ENCODE measurements around the gene ABCF3. TPM values are rescaled to one million over a fixed set of nuclear protein-coding genes. Genes with fewer than 3 reads are reported as not detected.

Gene ABCF3
- total and polyA plus RNA-seq, 2 experiments from 2014 or later, result 47.8 to 59.1 TPM

- Histone ChIP-seq H3K4me2 (ENCODE audit: unreplicated experiment) (no peak overlapping the region), H3K9me3 (ENCODE audit: low read depth) (no peaks in the 10 kb centered on the region), H3K36me3 (ENCODE audit: low read depth) (no peaks in the 10 kb centered on the region), H4K20me1 (ENCODE audit: insufficient read depth) (no peaks in the 10 kb centered on the region), H3K9ac (no peak overlapping the region), H3F3A (ENCODE audit: insufficient read depth) (no peaks in the 10 kb centered on the region), H3K27ac (no peak overlapping the region), H3K4me1 (ENCODE audit: insufficient read depth) (no peaks in the 10 kb centered on the region), H3K79me2 (ENCODE audit: insufficient read depth) (no peaks in the 10 kb centered on the region), H3K27me3 (replicated peaks; ENCODE audit: insufficient read depth) (peaks cover 20% of the 10 kb centered on the region), H2AFZ (no peak overlapping the region), H3K4me3 (no peak overlapping the region), H3K9me2 (ENCODE audit: insufficient read depth) (no peaks in the 10 kb centered on the region)
- WGBS, 2 experiments (ENCODE audit: low coverage in 1 of 2, low lambda C conversion rate in 2 of 2, missing lambda C conversion rate in 2 of 2), result 78 to 80% methylated on average over 18 to 19 of the region's 19 CpGs
- in situ Hi-C loops (cut with MboI), result no loop called here
- DNase-seq, result no peak
- no peak for TF ChIP-seq EZH2 (IDR thresholded peaks at IDR 0.05; ENCODE audit: insufficient read depth, poor library complexity, severe bottlenecking)
- no peak for TF ChIP-seq EZH2phosphoT487 (IDR thresholded peaks at IDR 0.05; ENCODE audit: insufficient read depth, low read depth)
Observed at GRCh38 chr3:184234671-184235380, 48.8 kb downstream of the ABCF3 start.

DNA sequence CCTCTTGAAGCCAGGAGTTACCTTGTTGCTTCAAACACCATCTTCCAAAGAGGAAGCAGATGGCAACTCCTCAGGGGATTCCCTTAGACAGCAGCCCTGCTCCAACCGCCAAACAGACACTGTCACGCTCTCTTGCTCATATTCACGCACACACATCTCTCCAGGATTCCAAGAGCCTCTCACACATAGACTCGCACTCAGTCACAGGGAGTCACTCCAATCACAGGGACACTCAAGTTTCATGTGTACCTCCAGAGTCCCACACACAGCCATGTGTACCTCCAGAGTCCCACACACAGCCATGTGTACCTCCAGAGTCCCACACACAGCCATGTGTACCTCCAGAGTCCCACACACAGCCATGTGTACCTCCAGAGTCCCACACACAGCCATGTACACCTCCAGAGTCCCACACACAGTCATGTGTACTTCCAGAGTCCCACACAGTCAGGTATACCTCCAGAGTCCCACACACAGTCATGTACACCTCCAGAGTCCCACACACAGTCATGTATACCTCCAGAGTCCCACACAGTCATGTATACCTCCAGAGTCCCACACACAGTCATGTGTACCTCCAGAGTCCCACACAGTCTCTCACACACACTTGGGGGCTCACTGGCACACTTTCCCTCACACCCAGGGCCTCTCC is 49.5 kb downstream of the ABCF3 start:
- Histone ChIP-seq H3K36me3 (ENCODE audit: low read depth) (no peaks in the 10 kb centered on the region), H2AFZ (no peak overlapping the region), H3K9ac (no peak overlapping the region), H3K27ac (no peak overlapping the region), H3K4me2 (ENCODE audit: unreplicated experiment) (no peak overlapping the region), H3K79me2 (ENCODE audit: insufficient read depth) (no peaks in the 10 kb centered on the region), H3K4me1 (ENCODE audit: insufficient read depth) (no peaks in the 10 kb centered on the region), H3K4me3 (no peak overlapping the region), H3K9me2 (ENCODE audit: insufficient read depth) (no peaks in the 10 kb centered on the region), H3F3A (ENCODE audit: insufficient read depth) (no peaks in the 10 kb centered on the region), H3K27me3 (replicated peaks; ENCODE audit: insufficient read depth) (peaks cover 13% of the 10 kb centered on the region), H4K20me1 (ENCODE audit: insufficient read depth) (no peaks in the 10 kb centered on the region), H3K9me3 (ENCODE audit: low read depth) (no peaks in the 10 kb centered on the region)
- whole genome bisulfite sequencing, 2 experiments (ENCODE audit: low coverage in 1 of 2, low lambda C conversion rate in 2 of 2, missing lambda C conversion rate in 2 of 2), result 51% methylated on average over 4 of the region's 4 CpGs
- in situ Hi-C loops (cut with MboI), result no loop called here
- TF ChIP-seq EZH2 (IDR thresholded peaks at IDR 0.05; ENCODE audit: insufficient read depth, poor library complexity, severe bottlenecking) (no peak), EZH2phosphoT487 (IDR thresholded peaks at IDR 0.05; ENCODE audit: insufficient read depth, low read depth) (no peak)
- DNase-seq, result peak; percentile 12

DNA sequence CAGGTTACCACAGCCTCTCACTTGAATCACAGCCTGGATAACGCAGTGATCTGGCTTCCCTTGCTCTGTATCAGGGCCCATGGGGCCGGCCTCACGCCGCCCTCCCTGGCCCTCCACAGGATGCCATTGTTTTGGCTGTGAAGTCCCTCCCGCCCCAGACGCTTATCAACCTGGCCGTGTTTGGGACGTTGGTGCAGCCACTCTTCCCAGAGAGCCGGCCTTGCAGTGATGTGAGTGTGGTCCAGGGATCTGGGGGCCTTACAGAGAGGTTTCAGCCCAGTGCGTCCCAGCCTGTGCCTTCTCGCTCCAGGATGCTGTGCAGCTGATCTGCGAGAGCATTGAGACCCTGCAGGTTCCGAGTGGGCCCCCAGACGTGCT is 50.0 kb downstream of the ABCF3 start:
- Histone ChIP-seq H2AFZ (no peak overlapping the region), H3K9me3 (ENCODE audit: low read depth) (no peaks in the 10 kb centered on the region), H3K4me3 (no peak overlapping the region), H3K9me2 (ENCODE audit: insufficient read depth) (no peaks in the 10 kb centered on the region), H4K20me1 (ENCODE audit: insufficient read depth) (no peaks in the 10 kb centered on the region), H3K4me1 (ENCODE audit: insufficient read depth) (no peaks in the 10 kb centered on the region), H3F3A (ENCODE audit: insufficient read depth) (no peaks in the 10 kb centered on the region), H3K9ac (no peak overlapping the region), H3K27me3 (replicated peaks; ENCODE audit: insufficient read depth) (peaks cover 10% of the 10 kb centered on the region), H3K4me2 (ENCODE audit: unreplicated experiment) (no peak overlapping the region), H3K36me3 (ENCODE audit: low read depth) (no peaks in the 10 kb centered on the region), H3K79me2 (ENCODE audit: insufficient read depth) (no peaks in the 10 kb centered on the region), H3K27ac (no peak overlapping the region)
- in situ Hi-C loops (cut with MboI), result no loop called here
- WGBS, 2 experiments (ENCODE audit: low coverage in 1 of 2, low lambda C conversion rate in 2 of 2, missing lambda C conversion rate in 2 of 2), result 41 to 43% methylated on average over 14 of the region's 14 CpGs
- TF ChIP-seq EZH2 (IDR thresholded peaks at IDR 0.05; ENCODE audit: insufficient read depth, poor library complexity, severe bottlenecking) (no peak), EZH2phosphoT487 (IDR thresholded peaks at IDR 0.05; ENCODE audit: insufficient read depth, low read depth) (no peak)
- DNase-seq, result no peak

DNA sequence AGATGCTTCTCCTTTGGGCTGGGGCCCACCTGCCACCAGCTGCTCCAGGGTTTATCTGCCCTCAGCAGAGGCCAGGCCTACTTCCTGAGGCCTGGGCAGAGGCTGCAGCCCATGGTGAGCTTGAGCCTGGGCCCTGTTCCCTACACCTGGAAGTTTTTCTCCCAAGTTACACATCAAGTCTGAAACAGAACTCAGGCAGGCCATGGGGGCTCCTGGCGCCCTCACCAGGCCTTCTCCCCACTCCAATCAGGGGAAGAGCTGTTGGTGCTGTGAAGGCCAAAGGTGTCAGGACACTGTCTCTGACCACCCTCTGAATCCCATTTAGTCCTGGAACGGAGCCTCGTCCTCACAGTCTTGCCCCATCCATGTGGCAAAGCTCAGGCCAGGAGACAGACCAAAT is 50.6 kb downstream of the ABCF3 start:
- DNase-seq, result no peak
- Histone ChIP-seq H3K9me3 (ENCODE audit: low read depth) (no peaks in the 10 kb centered on the region), H3K4me1 (ENCODE audit: insufficient read depth) (no peaks in the 10 kb centered on the region), H3K4me2 (ENCODE audit: unreplicated experiment) (no peak overlapping the region), H3K9ac (no peak overlapping the region), H3F3A (ENCODE audit: insufficient read depth) (no peaks in the 10 kb centered on the region), H3K36me3 (ENCODE audit: low read depth) (no peaks in the 10 kb centered on the region), H2AFZ (no peak overlapping the region), H3K79me2 (ENCODE audit: insufficient read depth) (no peaks in the 10 kb centered on the region), H3K9me2 (ENCODE audit: insufficient read depth) (no peaks in the 10 kb centered on the region), H4K20me1 (ENCODE audit: insufficient read depth) (no peaks in the 10 kb centered on the region), H3K27ac (no peak overlapping the region), H3K4me3 (no peak overlapping the region), H3K27me3 (replicated peaks; ENCODE audit: insufficient read depth) (peaks cover 4% of the 10 kb centered on the region)
- WGBS, 2 experiments (ENCODE audit: low coverage in 1 of 2, low lambda C conversion rate in 2 of 2, missing lambda C conversion rate in 2 of 2), result 48 to 79% methylated on average over 3 of the region's 3 CpGs
- no peak for TF ChIP-seq EZH2phosphoT487 (IDR thresholded peaks at IDR 0.05; ENCODE audit: insufficient read depth, low read depth)
- TF ChIP-seq EZH2 (IDR thresholded peaks at IDR 0.05; ENCODE audit: insufficient read depth, poor library complexity, severe bottlenecking), result no peak
- in situ Hi-C loops (cut with MboI), result no loop called here
